Suppressor macrophage treated with lipopolysaccharide for 1 hour (primary cell): Measurements from ENCODE around the gene APMAP.

Source experiments
- DNase-seq, 3 donors: peaks; one replicate each; pipeline ENCODE4 v3.0.0-alpha.2; 2020 to 2022

APMAP gene, protein sequence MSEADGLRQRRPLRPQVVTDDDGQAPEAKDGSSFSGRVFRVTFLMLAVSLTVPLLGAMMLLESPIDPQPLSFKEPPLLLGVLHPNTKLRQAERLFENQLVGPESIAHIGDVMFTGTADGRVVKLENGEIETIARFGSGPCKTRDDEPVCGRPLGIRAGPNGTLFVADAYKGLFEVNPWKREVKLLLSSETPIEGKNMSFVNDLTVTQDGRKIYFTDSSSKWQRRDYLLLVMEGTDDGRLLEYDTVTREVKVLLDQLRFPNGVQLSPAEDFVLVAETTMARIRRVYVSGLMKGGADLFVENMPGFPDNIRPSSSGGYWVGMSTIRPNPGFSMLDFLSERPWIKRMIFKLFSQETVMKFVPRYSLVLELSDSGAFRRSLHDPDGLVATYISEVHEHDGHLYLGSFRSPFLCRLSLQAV

DNA sequence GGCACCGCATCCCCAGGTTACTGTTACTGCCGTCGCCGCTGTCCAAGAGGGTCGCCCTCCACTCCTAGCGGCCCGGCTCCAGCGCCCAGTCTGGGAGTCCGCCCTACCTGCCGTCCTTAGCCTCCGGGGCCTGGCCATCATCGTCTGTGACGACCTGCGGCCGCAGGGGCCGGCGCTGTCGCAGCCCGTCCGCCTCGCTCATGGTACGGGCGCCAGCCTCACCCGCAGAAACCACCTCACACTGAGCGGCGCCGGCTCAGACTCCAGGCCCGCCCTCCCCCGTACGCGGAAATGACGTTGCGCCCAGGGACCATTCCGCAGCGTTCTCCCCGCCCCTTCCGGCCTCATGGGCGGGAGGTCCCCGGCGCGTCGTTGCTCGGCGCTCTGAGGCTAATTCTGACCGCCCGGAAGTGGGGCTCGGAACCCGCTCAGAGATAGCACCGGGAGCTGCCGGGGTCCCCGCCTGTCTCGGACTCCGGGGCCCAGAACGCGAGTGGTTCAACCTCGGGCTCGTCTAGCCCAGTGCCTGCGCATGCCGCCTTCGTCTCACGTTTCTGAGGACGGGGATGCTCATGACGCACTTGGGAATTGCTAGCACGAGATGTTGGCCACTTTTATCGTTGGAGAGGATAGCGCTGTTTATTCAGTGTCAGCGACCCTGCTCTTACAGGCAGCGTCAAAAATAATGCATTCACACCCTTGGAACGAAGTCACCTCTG is at the start of gene APMAP:
APMAP (minus strand) TSS at position 265 of the 719 bp plus-strand sequence; CDS start at position 202, 63 bp downstream.
- peak; percentile 95 to 98 (median 98) for DNase-seq

DNA sequence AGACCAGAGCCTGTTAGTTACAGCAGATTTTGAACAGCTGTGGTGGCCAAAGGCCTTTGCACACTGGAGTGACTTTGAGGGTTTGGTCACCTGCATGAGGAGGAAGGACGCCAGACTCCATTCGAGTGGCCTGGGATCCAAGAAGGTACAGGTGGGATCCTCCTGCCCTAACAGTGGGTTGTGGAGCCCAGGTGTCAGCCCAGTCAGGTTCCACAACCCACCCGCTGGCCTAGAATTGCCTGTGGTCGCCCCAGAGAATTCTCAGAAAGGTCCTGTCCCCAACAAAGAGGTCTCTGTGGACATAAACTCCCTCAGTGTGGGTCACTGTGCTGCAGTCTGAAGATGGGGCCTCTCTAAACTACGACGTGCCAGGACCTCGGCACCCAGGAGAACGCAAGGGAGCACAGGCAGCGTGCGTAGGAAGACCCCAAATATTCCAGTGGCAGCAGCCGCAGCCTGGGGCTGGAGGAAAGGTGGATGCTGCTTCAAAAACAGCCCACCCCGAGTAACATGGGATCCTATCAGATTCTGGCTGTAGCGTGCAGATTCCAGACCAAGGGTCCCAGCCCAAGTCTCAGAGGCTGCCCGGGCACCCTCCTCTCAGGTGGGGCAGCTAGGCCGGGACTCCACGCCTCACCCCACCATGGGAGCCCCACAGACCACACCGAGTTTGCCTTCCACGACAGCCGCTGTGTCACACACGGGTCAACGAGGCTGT is 49.4 kb upstream of the APMAP start:
- DNase-seq, result no peak

DNA sequence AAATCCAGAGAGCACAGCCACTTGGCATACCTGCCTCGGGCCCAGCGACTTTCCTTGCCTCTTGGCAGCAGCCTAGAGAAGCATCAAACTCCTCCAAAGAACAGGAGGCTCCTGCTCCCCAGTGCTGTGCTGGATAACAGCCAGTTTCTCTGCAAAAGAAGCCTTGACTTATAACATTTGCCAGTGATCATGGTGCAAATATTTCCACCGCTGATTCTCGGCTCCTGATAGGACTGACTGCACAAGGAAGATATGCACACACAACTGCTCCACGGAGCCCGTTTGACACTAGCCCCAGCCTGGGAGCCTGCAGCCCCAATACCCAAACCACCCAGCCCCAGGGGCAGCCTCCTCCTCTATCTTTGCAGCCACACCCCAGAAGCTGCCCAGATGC is 47.9 kb upstream of the APMAP start:
- no peak for DNase-seq

DNA sequence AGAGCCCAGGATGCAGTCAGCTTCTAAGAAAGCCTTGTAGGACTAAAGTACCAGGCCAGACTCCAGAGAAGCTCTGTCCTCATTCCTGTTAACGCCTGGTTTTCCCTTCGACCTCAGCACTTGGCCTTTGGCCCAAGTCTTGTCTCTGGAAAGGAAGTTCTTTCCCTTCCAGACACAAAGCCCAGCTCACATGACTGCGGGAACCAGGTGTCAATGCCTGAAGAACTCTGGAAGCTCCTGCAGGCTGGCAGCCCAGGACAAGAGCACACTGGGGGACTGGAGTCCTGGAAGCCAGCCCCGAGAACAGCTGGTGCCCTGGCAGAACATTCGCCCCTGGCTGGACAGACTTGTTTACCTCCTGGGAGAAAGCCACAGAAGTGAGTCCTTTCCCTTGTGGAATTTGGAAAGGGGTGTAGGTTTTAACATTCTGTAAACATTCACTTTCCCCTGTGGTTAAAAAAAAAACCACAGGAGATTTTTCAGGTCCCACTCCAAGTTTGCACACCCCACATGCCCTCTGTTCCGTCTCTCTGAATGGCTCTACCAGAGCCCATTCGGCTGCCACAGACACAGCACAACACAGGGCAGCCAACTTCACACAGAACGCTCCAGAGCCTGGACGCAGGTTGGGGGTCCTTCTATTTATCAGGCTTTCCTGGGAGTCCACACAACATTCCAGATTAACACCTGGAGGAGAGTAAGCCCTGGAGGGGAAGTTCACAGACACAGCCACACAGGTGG is 47.3 kb upstream of the APMAP start:
- DNase-seq, result no peak

DNA sequence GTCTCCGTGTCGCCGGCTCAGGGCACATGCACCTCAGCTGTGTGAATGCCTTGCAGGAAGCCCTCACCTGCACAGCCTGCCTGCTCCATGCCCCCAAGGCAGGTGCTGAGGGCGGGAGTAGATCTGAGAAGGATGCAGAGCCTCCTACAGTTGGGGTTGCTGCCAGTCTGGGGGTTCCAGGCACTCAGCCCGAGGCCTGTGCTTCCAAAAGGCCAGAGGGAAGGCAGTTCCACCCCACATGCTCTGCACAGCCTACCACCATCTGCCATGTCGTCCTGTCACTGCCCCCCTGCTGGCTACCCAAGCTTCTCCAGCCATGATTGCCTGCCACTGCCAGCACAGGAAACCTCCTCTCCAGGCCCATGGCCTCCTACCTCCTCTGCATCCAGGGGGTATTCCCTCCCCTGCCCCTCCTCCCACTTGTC is 46.1 kb upstream of the APMAP start:
- no peak for DNase-seq

DNA sequence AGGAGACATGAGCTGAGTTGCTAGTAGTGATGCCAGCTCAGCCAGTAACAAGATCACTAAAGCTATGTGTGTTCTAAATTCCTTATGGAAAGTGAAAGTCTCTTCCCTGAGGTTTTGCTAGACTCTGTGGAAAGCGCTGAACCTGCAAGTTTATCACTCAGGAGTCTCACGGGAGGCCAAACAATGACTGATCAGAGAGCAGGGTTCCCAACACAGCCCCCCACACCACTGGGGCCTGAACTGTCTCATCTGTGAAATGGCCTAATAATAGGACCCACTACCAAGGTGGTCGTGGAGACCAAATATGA is 45.5 kb upstream of the APMAP start:
- DNase-seq, result no peak

DNA sequence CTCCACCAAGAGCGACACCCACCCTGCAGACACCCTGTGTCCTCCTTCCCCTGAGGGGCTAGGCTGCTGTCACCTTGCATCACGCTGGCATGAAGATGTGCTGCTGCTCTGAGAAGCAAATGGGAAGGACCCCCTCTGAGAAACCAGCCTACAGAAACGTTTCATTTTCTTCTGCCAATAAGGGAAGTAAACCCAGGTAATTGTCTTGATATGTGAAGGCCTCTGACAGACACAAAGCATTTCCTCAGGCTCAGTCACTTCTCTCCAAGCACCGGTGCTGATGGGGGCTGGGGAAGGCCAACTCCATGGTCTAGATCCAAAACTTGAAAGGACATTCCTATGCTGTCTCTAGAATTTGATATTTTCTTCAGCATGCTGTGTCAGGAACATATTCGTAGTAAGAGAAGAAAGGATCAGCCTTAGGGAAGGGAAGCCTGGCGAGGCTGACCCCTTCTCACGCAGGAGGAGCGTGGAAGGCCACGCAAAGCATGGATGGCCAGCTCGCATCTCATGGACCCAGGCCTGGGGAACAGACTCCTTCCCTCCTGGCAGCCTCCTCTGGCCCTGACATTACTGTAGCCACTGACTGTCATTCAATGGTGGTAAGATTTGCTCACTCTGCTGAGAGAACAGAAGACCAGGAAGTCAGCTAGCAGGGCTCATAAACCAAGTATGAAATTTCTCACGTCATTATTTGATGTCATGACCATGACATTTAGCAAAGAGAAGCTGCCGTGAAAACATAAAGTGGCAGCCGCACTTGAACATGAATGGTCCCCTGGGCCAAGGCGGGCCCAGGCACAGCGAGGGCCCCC is 44.9 kb upstream of the APMAP start:
- DNase-seq, result no peak

DNA sequence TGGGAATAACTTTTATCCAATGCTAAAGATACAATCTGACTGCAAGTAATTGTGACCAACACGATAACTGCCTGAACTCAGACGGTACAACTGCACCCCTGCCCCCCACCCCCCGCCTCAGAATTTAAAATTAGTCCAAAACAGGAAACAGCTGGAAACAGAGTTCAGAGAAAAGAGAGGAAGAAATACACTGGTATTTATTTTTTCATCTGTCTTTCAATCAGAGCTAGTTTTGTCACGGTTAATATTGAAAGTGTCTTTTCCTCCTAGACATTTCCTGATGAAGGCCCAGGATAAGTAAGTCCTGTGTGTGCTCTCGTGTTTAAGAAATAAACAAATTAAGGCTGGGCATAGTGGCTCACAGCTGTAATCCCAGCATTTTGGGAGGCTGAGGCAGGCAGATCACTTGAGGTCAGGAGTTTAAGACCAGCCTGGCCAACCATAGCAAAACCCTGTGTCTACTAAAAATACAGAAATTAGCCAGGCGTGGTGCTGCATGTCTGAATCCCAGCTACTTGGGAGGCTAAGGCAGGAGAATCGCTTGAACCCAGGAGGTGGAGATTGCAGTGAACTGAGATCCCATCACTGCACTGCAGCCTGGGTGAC is 43.9 kb upstream of the APMAP start:
- DNase-seq, result no peak

DNA sequence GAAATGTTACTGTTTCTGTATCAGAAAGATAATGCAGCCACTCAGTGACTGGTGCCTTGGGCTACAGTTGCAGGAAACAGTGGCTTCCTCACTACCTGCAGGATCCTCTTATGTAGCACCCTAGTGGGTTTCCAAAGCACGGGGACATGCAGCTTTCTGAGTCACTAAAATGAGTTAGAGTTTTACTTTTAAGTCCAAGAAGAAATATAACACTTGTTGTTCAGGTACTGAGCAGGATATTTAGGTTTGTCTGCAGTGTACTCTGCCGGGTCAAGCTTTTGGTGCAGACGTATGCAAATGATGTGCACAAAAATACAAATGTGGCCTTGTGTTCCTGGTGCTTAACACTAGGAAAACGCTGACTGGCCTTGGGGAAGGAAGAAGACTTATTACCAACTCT is 43.4 kb upstream of the APMAP start:
- no peak for DNase-seq

DNA sequence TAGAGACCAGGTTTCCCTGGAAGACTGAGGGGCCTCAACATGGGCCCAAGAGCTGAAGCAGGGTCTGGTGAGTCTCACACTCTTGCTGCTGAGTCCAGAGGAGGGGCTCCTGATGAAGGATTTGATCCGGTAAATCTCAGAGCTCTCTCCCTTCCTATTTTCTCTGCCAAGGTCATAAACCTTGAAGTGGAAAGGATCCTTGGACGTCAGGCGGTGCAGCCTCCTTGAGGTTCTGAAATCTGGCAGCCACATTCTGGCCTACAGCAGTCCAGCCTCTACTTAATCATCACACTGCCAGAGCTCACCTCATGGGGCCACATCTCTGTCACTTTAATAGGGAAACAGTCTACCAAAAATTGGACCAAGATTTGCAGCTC is 41.4 kb upstream of the APMAP start:
- no peak for DNase-seq

DNA sequence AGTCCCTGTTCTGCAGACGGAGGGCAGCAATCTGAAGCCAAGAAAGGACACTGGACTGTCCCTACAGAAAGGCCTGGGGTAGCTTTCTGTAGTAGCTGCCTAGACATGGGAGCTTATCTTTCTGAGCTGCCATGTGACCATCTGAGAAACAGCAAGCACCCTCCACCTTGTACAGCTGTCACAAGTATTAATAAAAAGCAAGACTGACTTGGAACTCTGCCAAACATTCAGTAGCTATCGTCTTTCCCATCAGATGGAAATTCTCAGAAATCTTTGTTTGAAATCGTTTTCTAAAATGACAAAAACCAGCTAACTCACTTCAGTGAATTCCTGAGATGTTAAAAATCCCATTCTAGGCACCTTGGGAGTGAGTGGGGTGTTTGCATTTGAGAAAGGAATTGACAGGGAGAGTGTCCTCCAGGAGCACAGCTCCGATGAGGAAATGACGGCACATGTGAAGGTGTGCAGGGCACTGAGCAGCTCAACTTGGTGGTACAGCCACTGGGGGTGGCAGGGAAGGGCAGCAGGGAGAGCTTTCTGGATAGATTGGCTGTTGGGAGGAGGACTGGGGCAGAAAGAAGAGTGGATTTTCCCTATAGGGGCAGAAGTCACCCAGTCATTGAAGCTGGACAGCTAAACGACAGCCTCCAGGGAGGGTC is 40.8 kb upstream of the APMAP start:
- DNase-seq, result no peak

DNA sequence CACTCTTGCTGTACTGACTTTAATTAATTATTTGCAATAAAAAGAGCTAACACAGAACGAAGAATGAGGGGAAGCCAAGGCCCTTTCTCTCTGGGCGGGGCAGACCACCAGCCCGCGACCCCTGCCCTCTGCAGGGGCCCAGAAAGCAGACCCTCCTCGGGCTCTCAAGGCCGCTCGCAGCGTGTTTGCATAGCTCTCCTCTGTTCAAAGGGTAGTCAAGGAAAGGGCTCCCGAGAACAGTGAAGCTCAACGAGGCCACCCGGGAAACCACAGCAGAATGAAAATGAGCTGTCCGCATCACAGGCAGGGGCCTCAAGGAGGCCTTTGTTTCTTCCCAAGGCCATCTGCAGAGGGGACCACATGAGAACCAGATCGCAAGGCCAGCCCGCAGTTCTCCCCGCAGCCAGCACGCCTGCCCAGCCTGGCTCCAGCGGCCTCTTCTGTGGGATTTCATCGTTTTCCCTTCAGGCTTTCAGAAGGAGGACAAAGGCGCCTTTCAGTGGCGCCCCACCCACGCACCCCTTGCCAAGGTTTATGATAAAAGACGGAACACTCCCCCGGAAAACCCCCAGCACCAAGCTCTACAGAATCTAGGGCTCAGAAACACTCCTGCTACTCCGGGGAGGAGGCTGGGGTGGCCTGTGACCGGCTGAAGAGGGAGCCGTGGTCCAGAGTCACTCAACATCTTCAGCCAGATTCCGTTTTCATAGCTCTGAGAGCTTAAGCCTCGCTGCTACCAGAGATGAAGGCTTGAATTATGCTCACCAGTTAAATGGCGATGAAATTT is 40.1 kb upstream of the APMAP start:
- DNase-seq, result no peak

DNA sequence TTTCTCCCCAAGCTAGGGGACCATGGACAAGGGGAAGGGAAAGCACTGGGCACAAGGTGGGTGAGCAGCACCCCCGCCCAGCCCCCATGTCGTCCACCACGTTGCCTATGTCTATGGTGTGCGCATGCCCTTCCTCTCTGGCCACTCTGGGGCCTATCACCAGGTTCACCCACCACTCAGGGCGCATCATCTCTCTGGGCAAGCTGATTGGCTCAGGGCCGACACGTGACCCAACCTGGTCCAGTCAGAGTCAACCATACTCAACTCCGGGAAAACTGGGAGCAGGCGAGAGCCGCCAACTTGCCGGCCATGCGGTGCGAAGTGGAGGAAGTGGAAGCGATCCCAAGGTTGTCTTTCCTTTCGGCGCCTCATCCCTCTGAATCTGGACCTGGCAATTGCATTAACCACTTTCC is 39.5 kb upstream of the APMAP start:
- no peak for DNase-seq

DNA sequence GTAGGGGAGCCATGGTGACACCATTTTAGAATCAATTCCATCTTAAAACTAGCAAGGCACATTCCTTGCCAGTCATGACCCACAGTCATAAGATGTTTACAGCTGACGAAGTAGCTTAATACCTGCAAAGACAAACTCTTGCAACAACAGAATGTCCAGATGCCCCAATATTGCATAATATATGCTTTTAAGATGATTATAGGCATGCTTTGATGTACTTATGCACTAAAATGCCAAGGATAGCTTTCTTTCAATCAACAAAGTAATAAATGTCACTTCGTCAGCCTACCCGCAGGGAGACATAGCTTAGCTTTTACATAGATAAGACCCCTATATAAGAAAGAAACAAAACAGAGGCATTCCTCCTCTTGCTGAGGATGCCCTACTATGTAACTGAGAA is 38.7 kb upstream of the APMAP start:
- no peak for DNase-seq

DNA sequence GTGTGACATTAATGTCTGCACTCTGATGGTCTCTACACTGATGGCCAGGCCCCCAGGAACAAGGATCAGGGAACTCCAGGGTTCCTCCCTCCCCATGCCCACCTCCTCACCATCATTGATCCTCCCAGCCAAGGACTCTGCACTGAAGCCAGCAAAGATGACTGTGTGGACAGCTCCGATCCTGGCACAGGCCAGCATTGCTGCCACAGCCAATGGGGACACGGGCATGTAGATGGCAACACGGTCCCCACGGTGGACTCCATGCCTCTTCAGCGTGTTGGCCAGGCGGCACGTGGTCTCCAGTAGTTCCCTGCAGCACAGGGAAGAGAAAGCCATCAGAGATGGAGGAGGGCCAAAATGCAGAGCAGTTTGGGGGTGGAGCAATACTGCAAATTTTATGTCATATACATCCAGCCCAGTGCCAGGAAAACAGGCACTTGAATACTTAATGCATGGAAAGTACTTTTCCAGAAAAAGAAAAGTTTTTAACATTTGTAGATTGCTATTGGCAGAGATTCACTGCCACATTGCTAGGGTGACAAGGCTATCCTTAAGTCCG is 38.2 kb upstream of the APMAP start:
- DNase-seq, result no peak

DNA sequence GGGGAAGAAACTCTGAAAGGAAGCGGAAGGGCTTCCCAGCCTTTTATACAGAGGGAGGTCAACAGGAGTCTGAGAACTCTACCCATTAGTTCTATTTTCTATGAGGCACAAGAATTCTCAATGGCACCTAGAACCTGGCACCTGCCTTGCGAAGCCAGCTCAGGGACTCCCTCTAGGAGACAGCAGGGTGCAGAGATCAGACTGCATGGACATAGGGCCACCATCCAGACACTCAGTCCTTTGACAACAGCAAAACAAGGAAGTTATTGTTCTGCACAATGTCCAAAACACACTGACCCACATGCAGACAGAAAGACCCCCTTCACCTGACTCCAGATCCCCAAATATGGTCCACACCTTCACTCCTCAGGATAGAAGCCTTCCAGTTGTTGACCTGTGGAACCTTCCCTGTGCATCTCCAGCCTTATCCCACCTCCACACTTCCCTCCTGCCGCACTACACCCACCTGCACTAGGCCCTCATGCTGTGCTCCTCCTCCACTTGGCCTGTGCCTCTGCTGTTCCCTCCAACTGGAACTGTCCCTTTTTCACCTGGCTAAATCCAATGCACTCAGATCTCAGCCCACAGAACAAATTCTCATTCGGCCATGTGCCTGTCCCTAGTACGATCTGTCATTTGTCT is 37.6 kb upstream of the APMAP start:
- no peak for DNase-seq

DNA sequence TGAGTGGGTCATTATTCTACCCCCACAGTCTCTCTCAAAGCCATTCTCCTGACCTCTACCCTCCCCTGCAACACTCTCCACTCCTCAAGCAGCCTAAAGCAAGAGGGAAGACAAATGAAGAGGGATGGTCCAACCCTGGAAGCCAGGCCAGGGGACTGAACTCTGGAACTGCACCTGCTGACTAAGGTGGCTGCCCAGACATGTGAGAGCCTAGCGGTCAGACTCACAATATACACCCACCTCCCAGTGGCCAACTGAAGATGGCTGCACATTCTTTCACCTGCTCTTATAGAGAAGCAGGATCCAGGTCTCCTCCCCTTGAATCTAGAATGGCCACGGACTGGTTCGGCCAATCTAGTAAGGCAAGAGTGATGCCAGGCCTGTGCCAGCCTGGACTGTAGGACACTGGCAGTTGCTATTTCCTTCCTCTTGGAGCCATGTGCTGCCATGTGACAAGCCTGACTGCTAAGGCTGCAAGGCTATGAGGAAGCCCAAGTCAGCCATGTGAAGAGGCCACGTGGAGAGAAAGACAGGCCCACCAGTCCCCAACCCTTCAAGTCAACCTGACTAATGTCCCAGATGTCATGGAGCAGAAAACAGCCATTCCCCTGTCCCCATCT is 33.5 kb upstream of the APMAP start:
- DNase-seq, result peak in 2 of 3 donors; percentile 20 to 23

DNA sequence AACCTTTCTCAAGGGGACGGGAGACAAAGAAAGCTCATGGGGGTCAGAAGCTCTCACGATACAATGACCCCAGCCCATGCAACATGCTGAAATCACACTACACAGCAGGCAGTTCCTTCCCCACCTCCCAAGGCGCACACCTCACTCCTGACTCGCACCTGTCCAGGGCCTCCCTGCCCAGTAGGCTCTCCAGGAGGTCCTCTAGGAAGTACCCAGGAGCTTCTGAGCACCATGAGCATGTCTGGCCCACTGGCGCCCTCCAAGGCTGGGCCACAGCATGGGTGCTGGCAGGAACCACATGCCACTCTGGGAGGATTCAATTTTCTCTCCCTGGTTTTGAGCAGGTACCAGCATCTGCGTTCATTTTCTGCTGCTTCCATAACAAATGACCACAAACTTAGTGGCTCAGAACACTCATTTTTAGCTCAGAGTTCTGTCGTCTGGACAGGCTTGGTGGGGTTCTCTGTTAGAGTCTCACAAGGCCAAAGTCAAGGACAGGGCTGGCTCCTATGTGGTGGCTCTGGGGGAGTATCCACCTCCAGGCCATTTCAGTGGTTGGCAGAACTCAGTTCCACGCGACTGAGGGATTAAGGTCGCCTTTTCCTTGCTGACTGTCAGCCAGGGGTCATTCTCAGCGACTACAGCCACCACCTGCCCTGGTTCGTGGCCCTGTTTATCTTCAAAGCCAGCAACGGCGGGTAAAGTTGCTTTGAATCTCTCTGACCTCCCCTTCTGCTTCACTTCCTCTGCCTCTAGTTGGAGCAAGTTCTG is 32.7 kb upstream of the APMAP start:
- DNase-seq, result no peak
